Neural progenitor cell (in vitro differentiated cells): ENCODE measurements around the gene ELOVL3. TPM values are rescaled to one million over a fixed set of nuclear protein-coding genes. Genes with fewer than 3 reads are reported as not detected.

Source experiments
- DNase-seq: peaks from one replicate; pipeline ENCODE4 v3.0.0-alpha.2; 2016; ENCODE audit warnings: low spot score
- H2AFZ ChIP-seq: fragments of 200-600 bp; sonication (generic); replicated peaks from 2 replicates; pipeline ENCODE4 v1.6.1; 2016; ENCODE audit warnings: antibody characterized with exemption
- H3F3A ChIP-seq: fragments of 200-600 bp; sonication (generic); 2 replicates; pipeline ENCODE4 v1.6.1; 2016; ENCODE audit warnings: antibody characterized with exemption, low read depth
- H3K27ac ChIP-seq: fragments of 200-600 bp; sonication (generic); 2 replicates; pipeline ENCODE4 v1.5.1; 2016; ENCODE audit warnings: mild to moderate bottlenecking
- H3K27me3 ChIP-seq: fragments of 200-600 bp; sonication (generic); 2 replicates; pipeline ENCODE4 v1.6.1; 2016; ENCODE audit warnings: mild to moderate bottlenecking, moderate library complexity
- H3K36me3 ChIP-seq: fragments of 200-600 bp; sonication (generic); 2 replicates; pipeline ENCODE4 v1.5.1; 2016
- H3K4me1 ChIP-seq: fragments of 200-600 bp; sonication (generic); 2 replicates; pipeline ENCODE4 v1.6.1; 2016; ENCODE audit warnings: mixed run types
- H3K4me2 ChIP-seq: fragments of 200-600 bp; sonication (generic); 2 replicates; pipeline ENCODE4 v1.6.1; 2016
- H3K4me3 ChIP-seq: fragments of 200-600 bp; sonication (generic); 2 replicates; pipeline ENCODE4 v1.5.1; 2016
- H3K79me2 ChIP-seq: fragments of 200-600 bp; sonication (generic); 2 replicates; pipeline ENCODE4 v1.6.1; 2016; ENCODE audit warnings: low read depth
- H3K9ac ChIP-seq: fragments of 200-600 bp; sonication (generic); 2 replicates; pipeline ENCODE4 v1.6.1; 2016
- H3K9me3 ChIP-seq: fragments of 200-600 bp; sonication (generic); 2 replicates; pipeline ENCODE4 v1.5.1; 2016; ENCODE audit warnings: low read depth
- H4K20me1 ChIP-seq: fragments of 200-600 bp; sonication (generic); 2 replicates; pipeline ENCODE4 v1.6.1; 2016; ENCODE audit warnings: low read depth
- H3K27ac Mint-ChIP-seq: 3 replicates; pipeline ENCODE4 v1.8.0; 2021; ENCODE audit warnings: mixed read lengths
- H3K27me3 Mint-ChIP-seq: 2 replicates; pipeline ENCODE4 v1.8.0; 2022; ENCODE audit warnings: low read depth, mild to moderate bottlenecking, inconsistent platforms, moderate library complexity, mixed read lengths; ENCODE audit not compliant: insufficient read depth
- H3K36me3 Mint-ChIP-seq: 3 replicates; pipeline ENCODE4 v1.8.0; 2021; ENCODE audit warnings: mixed read lengths
- H3K4me1 Mint-ChIP-seq: 3 replicates; pipeline ENCODE4 v1.8.0; 2021; ENCODE audit warnings: mixed read lengths
- H3K4me3 Mint-ChIP-seq: 3 replicates; pipeline ENCODE4 v1.8.0; 2021; ENCODE audit warnings: mild to moderate bottlenecking, moderate library complexity, mixed read lengths
- H3K9me3 Mint-ChIP-seq: 3 replicates; pipeline ENCODE4 v1.8.0; 2020; ENCODE audit warnings: mixed read lengths
- EZH2 ChIP-seq: fragments of 200-600 bp; sonication (generic); IDR thresholded peaks from 2 replicates; pipeline ENCODE4 v1.6.1; 2017; ENCODE audit warnings: antibody characterized with exemption, mild to moderate bottlenecking, moderate library complexity
- EZH2phosphoT487 ChIP-seq: fragments of 200-600 bp; sonication (generic); IDR thresholded peaks from 2 replicates; pipeline ENCODE4 v1.6.1; 2017; ENCODE audit warnings: antibody characterized with exemption
- total RNA-seq: library from RNA; depleted of rRNA; stranded (reverse); fragments of >200 nt; gene quantifications from 2 replicates; pipeline ENCODE4 v1.2.3, GENCODE V29; 2015; ENCODE audit warnings: low replicate concordance
- TF ChIP-seq, protein P1 (sequence below): fragments of 200-600 bp; sonication (generic); IDR thresholded peaks from 2 replicates; pipeline ENCODE4 v1.5.1; 2017; ENCODE audit warnings: antibody characterized with exemption, mild to moderate bottlenecking

ELOVL3 gene
- total RNA-seq, 1 donor from 2014 or later = not detected

DNA sequence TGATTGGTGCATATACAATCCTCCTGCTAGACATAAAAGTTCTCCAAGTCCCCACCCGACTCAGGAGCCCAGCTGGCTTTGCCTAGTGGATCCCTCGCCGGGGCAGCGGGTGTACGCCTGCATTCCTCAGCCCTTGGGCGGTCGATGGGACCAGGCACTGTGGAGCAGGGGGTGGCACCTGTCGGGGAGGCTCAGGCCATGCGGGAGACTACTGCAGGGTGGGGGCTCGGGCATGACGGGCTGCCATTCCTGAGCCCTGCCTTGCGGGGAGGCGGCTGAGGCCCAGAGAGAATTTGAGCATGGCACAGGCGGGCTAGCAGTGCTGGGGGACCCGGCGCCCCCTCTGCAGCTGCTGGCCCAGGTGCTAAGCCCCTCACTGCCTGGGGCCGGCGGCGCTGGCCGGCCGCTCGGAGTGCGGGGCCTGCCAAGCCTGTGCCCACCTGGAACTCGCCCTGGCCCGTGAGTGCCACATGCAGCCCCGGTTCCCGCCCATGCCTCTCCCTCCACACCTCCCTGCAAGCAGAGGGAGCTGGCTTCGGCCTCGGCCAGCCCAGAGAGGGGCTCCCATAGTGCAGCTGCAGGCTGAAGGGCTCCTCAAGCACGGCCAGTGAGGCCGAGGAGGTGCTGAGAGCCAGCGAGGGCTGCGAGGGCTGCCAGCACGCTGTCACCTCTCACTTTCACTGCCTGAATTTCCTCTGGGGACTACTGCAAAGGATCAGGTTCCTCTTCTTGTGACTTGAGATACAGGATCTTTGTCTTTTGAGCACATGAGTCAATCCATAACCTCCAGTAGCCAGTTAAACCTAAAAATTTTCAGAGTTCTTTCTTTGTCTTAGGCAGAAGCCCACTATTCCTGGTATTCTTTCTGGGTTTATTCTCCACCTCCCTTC, 25.1 kb upstream of the ELOVL3 start:
- no peaks in the 10 kb centered on the region for H3K9me3 ChIP-seq
- no peaks in the 10 kb centered on the region for H4K20me1 ChIP-seq
- no peaks in the 10 kb centered on the region for H3K4me1 ChIP-seq
- Mint-ChIP-seq H3K36me3 (no peaks in the 10 kb centered on the region), H3K27me3 (peaks cover 12% of the 10 kb centered on the region), H3K4me3 (no peak overlapping the region), H3K9me3 (peaks cover 10% of the 10 kb centered on the region), H3K27ac (no peak overlapping the region), H3K4me1 (no peaks in the 10 kb centered on the region)
- H3K27me3 ChIP-seq = no peaks in the 10 kb centered on the region
- H2AFZ ChIP-seq = no peak overlapping the region
- H3K9ac ChIP-seq = no peak overlapping the region
- DNase-seq = no peak
- H3K36me3 ChIP-seq = no peaks in the 10 kb centered on the region
- no peak overlapping the region for H3K4me3 ChIP-seq
- H3K27ac ChIP-seq = no peak overlapping the region
- H3K79me2 ChIP-seq = no peaks in the 10 kb centered on the region
- H3K4me2 ChIP-seq = no peak overlapping the region
- TF ChIP-seq, protein P1, sequence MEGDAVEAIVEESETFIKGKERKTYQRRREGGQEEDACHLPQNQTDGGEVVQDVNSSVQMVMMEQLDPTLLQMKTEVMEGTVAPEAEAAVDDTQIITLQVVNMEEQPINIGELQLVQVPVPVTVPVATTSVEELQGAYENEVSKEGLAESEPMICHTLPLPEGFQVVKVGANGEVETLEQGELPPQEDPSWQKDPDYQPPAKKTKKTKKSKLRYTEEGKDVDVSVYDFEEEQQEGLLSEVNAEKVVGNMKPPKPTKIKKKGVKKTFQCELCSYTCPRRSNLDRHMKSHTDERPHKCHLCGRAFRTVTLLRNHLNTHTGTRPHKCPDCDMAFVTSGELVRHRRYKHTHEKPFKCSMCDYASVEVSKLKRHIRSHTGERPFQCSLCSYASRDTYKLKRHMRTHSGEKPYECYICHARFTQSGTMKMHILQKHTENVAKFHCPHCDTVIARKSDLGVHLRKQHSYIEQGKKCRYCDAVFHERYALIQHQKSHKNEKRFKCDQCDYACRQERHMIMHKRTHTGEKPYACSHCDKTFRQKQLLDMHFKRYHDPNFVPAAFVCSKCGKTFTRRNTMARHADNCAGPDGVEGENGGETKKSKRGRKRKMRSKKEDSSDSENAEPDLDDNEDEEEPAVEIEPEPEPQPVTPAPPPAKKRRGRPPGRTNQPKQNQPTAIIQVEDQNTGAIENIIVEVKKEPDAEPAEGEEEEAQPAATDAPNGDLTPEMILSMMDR = no peak
- TF ChIP-seq EZH2phosphoT487 (no peak), EZH2 (no peak)
- no peaks in the 10 kb centered on the region for H3F3A ChIP-seq

DNA sequence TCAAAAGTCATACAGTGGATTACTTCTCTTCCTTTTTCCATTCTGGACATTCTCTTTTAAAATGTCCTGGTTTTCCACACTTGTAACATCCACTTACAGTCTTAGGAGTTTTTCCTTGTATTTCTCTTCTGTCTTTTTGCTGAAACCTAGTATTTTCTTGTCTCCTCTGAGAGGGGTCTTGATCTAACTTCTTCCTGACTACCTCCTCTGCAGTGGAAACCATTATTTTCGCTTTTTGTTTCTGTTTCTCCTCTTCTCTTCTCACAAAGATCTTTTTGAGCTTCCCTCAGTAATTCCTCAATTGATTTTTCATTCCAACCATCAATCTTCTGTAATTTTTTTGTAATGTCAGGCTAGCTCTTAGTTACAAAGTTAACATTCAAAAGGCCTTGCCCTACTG, 23.7 kb upstream of the ELOVL3 start:
- no peak overlapping the region for H3K4me3 ChIP-seq
- no peak for DNase-seq
- H2AFZ ChIP-seq = no peak overlapping the region
- no peak for TF ChIP-seq EZH2phosphoT487
- no peaks in the 10 kb centered on the region for H4K20me1 ChIP-seq
- H3K27me3 ChIP-seq = no peaks in the 10 kb centered on the region
- no peaks in the 10 kb centered on the region for H3K4me1 ChIP-seq
- no peaks in the 10 kb centered on the region for H3K79me2 ChIP-seq
- H3K9me3 ChIP-seq = no peaks in the 10 kb centered on the region
- H3K27me3 Mint-ChIP-seq = peaks cover 7% of the 10 kb centered on the region
- H3K27ac ChIP-seq = no peak overlapping the region
- no peak overlapping the region for H3K4me2 ChIP-seq
- no peaks in the 10 kb centered on the region for H3K36me3 Mint-ChIP-seq
- H3K4me1 Mint-ChIP-seq = no peaks in the 10 kb centered on the region
- H3K36me3 ChIP-seq = no peaks in the 10 kb centered on the region
- H3F3A ChIP-seq = no peaks in the 10 kb centered on the region
- no peak overlapping the region for H3K27ac Mint-ChIP-seq
- H3K4me3 Mint-ChIP-seq = no peak overlapping the region
- no peak overlapping the region for H3K9ac ChIP-seq
- peaks cover 7% of the 10 kb centered on the region for H3K9me3 Mint-ChIP-seq

DNA sequence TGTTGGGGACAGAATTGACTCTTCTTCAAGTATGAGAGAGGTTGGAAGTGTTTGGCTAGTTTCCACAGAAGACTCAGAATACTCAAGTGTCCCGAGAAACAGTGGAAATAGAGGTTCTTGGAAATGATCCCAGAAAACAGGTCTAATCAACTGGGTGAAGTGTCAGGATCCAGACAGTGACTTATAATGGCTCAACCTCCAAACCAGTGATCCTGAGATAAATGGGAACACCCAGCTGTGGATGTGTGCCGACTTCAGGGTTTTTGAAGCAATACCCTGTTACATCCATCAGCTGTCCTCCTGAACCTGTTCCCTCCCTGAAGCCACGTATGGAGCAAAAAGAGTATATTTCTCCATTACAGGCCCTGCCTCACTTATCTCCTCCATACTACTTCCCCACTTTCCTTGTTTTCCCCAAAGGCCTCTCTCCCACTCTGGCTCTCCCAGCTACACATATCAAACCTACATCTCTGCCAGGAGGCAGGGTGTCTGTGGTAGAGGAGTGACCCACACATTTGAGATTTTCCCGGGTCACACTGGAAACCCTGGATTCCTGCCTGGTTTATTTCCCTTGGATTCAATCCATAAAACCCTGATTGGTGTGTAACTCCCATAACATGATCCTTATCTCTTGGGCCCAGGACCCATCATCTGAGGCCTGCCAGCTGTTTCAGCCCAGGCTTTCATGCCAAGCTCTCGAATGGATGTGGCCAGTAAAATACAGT, 17.6 kb upstream of the ELOVL3 start:
- Mint-ChIP-seq H3K27ac (no peak overlapping the region), H3K27me3 (peaks cover under 1% of the 10 kb centered on the region), H3K4me1 (no peaks in the 10 kb centered on the region), H3K4me3 (no peak overlapping the region), H3K9me3 (no peaks in the 10 kb centered on the region), H3K36me3 (no peaks in the 10 kb centered on the region)
- Histone ChIP-seq H3F3A (no peaks in the 10 kb centered on the region), H3K4me2 (no peak overlapping the region), H3K27me3 (peaks cover 5% of the 10 kb centered on the region), H3K27ac (no peak overlapping the region), H4K20me1 (no peaks in the 10 kb centered on the region), H3K4me3 (no peak overlapping the region), H3K79me2 (no peaks in the 10 kb centered on the region), H3K9ac (no peak overlapping the region), H2AFZ (peak overlapping the region; percentile 10), H3K36me3 (no peaks in the 10 kb centered on the region), H3K4me1 (no peaks in the 10 kb centered on the region), H3K9me3 (no peaks in the 10 kb centered on the region)
- DNase-seq = no peak
- TF ChIP-seq EZH2 (no peak), EZH2phosphoT487 (no peak)
- TF ChIP-seq, protein P1 = no peak
